ENCODE data around the gene OTOP3. TPM values are rescaled to one million over a fixed set of nuclear protein-coding genes. Genes with fewer than 3 reads are reported as not detected.
A peak's percentile ranks its signal among the peaks of the same experiment; 100 is the strongest.

OTOP3 gene
- total and polyA plus RNA-seq, 2 experiments from 2014 or later, result not detected

DNA sequence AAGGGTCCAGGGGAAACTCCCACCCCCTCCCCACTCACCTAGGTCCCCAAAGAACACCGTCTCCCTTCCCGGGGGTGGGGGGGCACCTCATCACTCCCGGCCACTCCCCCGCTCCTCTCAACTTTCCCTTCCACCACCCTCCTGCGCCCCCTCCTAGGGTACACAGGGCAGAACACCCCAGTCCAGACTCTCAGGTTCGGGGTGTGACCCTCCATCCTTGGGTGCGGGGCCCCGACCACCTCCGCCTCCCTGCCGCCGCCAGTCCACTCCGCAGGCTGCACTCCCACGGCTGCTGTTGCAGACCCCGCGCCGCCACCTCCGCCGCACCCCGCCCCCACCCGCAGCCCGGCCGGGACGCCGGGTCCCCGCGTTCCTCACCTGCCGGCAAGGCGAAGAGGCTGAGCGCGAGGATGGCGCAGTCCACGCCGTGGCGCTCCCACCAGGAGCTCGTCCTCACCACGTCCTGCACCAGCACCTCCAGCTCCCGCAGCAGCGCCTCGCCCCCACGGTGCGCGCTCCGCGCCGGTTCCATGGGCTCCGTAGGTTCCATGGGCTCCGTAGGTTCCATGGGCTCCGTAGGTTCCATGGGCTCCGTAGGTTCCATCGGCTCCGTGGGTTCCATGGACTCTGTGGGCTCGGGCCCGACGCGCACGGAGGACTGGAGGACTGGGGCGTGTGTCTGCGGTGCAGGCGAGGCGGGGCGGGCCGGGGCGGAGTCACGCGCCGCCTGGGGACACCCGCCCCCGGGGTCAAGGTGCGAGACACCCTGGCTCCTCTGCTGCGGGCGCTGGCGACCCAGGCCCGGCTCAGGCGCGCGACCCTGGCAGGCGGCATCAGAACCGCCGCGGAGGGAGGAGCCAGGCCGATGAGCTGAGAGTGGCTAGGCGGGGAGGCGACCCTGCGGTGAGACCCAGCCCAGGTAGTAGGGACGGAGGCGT is 42.5 kb upstream of the OTOP3 start, which contains the start of gene FADS6:
FADS6 (minus strand) TSS at position 660 of the 938 bp plus-strand sequence; CDS start at position 622, 38 bp downstream.
- H3K4me3 ChIP-seq, result peak within 1 kb of the TSS; percentile 29
- H3K36me3 ChIP-seq, result no peaks in the 10 kb centered on the region
- no peaks in the 10 kb centered on the region for H3K4me1 ChIP-seq (ENCODE audit: low read depth)
- no peak within 1 kb of the TSS for H3K27ac ChIP-seq
- TF ChIP-seq, protein P1, sequence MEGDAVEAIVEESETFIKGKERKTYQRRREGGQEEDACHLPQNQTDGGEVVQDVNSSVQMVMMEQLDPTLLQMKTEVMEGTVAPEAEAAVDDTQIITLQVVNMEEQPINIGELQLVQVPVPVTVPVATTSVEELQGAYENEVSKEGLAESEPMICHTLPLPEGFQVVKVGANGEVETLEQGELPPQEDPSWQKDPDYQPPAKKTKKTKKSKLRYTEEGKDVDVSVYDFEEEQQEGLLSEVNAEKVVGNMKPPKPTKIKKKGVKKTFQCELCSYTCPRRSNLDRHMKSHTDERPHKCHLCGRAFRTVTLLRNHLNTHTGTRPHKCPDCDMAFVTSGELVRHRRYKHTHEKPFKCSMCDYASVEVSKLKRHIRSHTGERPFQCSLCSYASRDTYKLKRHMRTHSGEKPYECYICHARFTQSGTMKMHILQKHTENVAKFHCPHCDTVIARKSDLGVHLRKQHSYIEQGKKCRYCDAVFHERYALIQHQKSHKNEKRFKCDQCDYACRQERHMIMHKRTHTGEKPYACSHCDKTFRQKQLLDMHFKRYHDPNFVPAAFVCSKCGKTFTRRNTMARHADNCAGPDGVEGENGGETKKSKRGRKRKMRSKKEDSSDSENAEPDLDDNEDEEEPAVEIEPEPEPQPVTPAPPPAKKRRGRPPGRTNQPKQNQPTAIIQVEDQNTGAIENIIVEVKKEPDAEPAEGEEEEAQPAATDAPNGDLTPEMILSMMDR (IDR thresholded peaks at IDR 0.05; ENCODE audit: low read depth, low read length), result no peak
- H3K27me3 ChIP-seq, result peaks cover 37% of the 10 kb centered on the region
- H3K9me3 ChIP-seq (ENCODE audit: low read depth), result no peaks in the 10 kb centered on the region
- DNase-seq (ENCODE audit: low read depth in 1 of 2, low spot score in 1 of 2), result no peak

DNA sequence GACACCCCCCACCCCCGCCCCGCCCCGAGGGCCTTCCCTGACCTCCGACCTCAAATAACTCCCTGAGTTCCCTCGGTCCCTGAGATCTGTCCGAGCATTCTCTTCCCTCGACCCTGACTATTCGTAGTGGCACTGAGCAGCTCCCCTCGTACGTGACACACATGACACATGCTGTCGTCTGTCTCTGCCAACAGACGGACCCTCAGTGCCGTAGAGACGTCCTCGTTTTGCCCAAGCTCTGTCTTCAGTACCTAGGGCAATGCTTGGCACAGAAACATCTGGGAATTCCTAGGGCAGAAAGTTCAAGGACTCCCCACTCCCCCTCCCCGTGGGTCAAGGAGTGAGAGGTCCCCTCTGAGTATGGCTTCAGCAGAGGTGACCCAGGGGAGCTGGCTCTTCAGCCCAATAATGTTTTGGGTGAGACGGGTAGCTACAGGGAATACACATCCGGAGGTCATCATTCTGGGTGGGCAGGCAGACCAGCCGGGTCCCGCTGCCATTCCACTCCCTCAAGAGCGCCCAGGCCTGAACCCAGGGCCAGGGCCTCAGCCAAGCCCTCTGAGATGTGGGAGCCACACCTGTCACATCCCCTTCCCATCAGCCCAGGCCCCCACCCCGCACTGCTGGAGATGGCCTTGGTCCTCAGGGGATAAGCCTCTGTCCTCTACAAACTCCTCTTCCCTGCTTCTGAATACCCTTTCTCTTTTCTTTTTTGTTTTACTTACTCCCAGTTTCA is 41.6 kb upstream of the OTOP3 start:
- Histone ChIP-seq H3K27ac (no peak overlapping the region), H3K36me3 (no peaks in the 10 kb centered on the region), H3K4me3 (peak overlapping the region; percentile 29), H3K27me3 (peaks cover 37% of the 10 kb centered on the region), H3K4me1 (ENCODE audit: low read depth) (no peaks in the 10 kb centered on the region), H3K9me3 (ENCODE audit: low read depth) (no peaks in the 10 kb centered on the region)
- TF ChIP-seq, protein P1 (IDR thresholded peaks at IDR 0.05; ENCODE audit: low read depth, low read length), result no peak
- no peak for DNase-seq (ENCODE audit: low read depth in 1 of 2, low spot score in 1 of 2)

DNA sequence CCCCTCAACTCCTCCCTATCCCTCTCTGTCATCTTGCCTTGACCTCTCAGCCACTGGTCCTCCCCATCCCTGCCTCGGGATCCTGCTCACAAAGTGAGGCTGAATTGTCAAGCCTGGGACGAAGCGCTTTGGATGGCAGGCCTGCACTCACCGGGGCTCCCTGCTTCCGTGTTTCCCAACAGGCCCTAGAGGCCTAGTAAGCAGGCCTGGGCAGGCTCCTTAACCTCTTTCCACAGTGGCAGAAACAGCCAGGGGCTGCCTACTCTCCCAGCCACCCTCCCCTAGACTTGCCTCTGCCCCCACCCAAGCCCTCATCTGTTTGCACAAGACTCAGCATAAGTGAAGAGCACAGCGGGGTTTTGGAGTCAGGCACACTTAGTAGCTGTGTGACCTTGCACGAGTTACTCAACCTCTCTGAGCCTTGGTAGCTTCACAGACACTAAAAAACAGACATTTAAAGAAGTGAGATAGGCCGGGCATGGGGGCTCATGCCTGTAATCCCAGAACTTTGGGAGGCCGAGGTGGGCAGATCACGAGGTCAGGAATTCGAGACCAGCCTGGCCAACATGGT is 37.2 kb upstream of the OTOP3 start:
- H3K27ac ChIP-seq, result no peak overlapping the region
- peaks cover 27% of the 10 kb centered on the region for H3K27me3 ChIP-seq
- no peaks in the 10 kb centered on the region for H3K36me3 ChIP-seq
- no peaks in the 10 kb centered on the region for H3K9me3 ChIP-seq (ENCODE audit: low read depth)
- no peak for DNase-seq (ENCODE audit: low read depth in 1 of 2, low spot score in 1 of 2)
- no peaks in the 10 kb centered on the region for H3K4me1 ChIP-seq (ENCODE audit: low read depth)
- TF ChIP-seq, protein P1 (IDR thresholded peaks at IDR 0.05; ENCODE audit: low read depth, low read length), result no peak
- H3K4me3 ChIP-seq, result no peak overlapping the region

DNA sequence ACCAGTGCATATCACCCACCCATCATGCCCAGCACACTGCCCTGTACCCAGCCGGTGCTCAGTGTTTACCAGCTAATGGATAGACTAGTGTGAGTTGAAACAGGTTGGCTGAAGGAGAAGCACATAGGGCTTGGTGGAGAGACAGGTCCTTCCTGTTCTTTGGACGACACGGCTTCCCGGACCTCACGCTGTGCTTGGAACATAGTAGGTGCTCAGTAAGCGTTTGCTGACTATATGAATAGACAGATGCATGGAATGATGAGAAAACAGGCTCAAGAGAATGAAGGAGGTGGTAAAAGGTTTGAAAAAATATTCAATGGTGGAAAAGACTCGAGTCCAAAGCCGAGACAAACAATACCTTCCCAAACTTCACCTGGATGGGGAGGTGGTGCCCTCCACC is 35.5 kb upstream of the OTOP3 start:
- TF ChIP-seq, protein P1 (IDR thresholded peaks at IDR 0.05; ENCODE audit: low read depth, low read length), result no peak
- no peak for DNase-seq (ENCODE audit: low read depth in 1 of 2, low spot score in 1 of 2)
- Histone ChIP-seq H3K4me3 (no peak overlapping the region), H3K9me3 (ENCODE audit: low read depth) (no peaks in the 10 kb centered on the region), H3K27ac (no peak overlapping the region), H3K4me1 (ENCODE audit: low read depth) (no peaks in the 10 kb centered on the region), H3K36me3 (no peaks in the 10 kb centered on the region), H3K27me3 (peaks cover 12% of the 10 kb centered on the region)

DNA sequence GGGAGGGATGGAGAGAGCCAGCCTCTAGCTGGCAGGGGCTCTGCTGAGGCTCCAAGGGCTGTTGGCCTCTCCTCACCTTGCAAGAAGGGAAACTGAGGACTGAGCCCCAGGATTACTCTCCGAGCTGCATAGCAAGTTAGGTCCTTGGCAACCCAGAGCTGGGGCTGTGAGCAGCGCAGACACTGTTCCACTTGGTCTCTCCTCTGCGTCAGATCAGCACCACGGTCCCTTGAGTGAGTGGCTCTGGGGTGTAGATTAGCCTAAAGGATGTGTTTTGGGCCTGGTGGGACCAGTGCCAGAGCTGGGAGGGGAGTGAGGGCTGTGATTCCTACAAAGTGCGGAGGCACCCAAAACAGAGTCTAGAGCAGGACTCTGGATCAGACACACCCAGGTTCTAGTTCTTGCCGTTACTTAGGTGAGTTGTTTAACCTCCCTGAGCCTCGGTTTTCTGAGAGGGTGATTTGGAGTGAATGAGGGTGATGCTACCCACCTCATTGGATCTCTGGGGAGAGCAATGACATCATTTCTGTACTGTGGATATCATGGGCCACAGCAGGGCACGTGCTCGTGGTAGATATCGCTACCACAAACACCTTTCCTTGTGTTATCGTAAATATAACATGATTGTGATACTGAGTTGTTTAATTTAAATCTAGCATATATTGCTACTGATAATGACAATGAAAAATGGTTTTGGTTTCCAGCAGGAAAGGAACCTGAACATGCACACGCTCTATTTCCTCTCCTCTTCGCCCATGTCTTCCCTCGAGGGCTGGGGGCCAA is 34.2 kb upstream of the OTOP3 start:
- no peak for DNase-seq (ENCODE audit: low read depth in 1 of 2, low spot score in 1 of 2)
- no peak overlapping the region for H3K27ac ChIP-seq

More for the DNA sequence above, 34.2 kb upstream of the OTOP3 start:
- Histone ChIP-seq H3K4me1 (ENCODE audit: low read depth) (no peaks in the 10 kb centered on the region), H3K36me3 (no peaks in the 10 kb centered on the region), H3K4me3 (no peak overlapping the region), H3K9me3 (ENCODE audit: low read depth) (no peaks in the 10 kb centered on the region), H3K27me3 (peaks cover 4% of the 10 kb centered on the region)
- TF ChIP-seq, protein P1 (IDR thresholded peaks at IDR 0.05; ENCODE audit: low read depth, low read length), result no peak
